ENCODE data around the gene FRMD6. TPM values are rescaled to one million over a fixed set of nuclear protein-coding genes. Genes with fewer than 3 reads are reported as not detected.

FRMD6 gene
- total RNA-seq, 2 donors from 2014 or later, result 12.1 to 14.8 TPM

DNA sequence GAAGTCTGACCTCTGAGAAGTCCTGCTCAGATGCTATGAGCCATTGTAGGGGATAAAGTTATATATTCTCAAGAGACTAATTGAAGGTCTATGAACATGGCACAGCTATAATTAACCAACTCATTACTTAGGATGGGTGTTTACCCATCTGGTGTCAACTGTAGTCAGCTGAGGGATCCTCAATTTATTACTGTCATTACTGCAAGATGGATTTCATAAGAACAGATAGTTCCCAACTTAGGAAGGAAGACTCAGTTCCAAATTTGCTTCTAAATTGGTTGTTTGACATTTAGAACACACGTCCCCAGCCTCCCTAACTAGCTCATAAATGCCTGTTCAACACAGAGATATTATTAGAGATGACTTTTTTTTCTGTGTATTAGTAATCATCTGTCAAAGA is 81.4 kb downstream of the FRMD6 start:
- no peak overlapping the region for H3K9ac ChIP-seq (ENCODE audit: extremely low read depth, low read length, poor library complexity, severe bottlenecking)
- Mint-ChIP-seq H3K27me3 (ENCODE audit: insufficient read depth) (no peaks in the 10 kb centered on the region), H3K9me3 (no peaks in the 10 kb centered on the region), H3K36me3 (ENCODE audit: low read depth) (peaks cover 3% of the 10 kb centered on the region), H3K27ac (no peak overlapping the region), H3K4me1 (no peaks in the 10 kb centered on the region), H3K4me3 (no peak overlapping the region)
- TF ChIP-seq, protein P1, sequence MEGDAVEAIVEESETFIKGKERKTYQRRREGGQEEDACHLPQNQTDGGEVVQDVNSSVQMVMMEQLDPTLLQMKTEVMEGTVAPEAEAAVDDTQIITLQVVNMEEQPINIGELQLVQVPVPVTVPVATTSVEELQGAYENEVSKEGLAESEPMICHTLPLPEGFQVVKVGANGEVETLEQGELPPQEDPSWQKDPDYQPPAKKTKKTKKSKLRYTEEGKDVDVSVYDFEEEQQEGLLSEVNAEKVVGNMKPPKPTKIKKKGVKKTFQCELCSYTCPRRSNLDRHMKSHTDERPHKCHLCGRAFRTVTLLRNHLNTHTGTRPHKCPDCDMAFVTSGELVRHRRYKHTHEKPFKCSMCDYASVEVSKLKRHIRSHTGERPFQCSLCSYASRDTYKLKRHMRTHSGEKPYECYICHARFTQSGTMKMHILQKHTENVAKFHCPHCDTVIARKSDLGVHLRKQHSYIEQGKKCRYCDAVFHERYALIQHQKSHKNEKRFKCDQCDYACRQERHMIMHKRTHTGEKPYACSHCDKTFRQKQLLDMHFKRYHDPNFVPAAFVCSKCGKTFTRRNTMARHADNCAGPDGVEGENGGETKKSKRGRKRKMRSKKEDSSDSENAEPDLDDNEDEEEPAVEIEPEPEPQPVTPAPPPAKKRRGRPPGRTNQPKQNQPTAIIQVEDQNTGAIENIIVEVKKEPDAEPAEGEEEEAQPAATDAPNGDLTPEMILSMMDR (conservative IDR thresholded peaks at IDR 0.05), result no peak
- no peaks in the 10 kb centered on the region for H3K4me1 ChIP-seq (ENCODE audit: control insufficient read depth, insufficient read depth, low read length)
- H3K27ac ChIP-seq (ENCODE audit: low read depth, low read length), result no peak overlapping the region
- no peaks in the 10 kb centered on the region for H3K27me3 ChIP-seq (ENCODE audit: control insufficient read depth, insufficient read depth, low read length, poor library complexity, severe bottlenecking)
- peaks cover 14% of the 10 kb centered on the region for H3K36me3 ChIP-seq (ENCODE audit: control insufficient read depth, insufficient read depth, low read length)
- H3K9me3 ChIP-seq (ENCODE audit: control insufficient read depth, low read length), result no peaks in the 10 kb centered on the region
- no peak for DNase-seq
- 80% methylated on average over 1 of the region's 1 CpG; no CpG with 5 or more reads in 1 of the 2 experiments for WGBS, 2 experiments (ENCODE audit: insufficient coverage in 1 of 2, insufficient read length in 1 of 2)
- no peak overlapping the region for H3K4me3 ChIP-seq (ENCODE audit: low read length)

- H3K27me3 ChIP-seq (ENCODE audit: control insufficient read depth, insufficient read depth, low read length, poor library complexity, severe bottlenecking), result no peaks in the 10 kb centered on the region
- H3K4me3 ChIP-seq (ENCODE audit: low read length), result no peak overlapping the region
- H3K4me1 ChIP-seq (ENCODE audit: control insufficient read depth, insufficient read depth, low read length), result no peaks in the 10 kb centered on the region
- Mint-ChIP-seq H3K4me1 (no peaks in the 10 kb centered on the region), H3K27ac (no peak overlapping the region), H3K9me3 (no peaks in the 10 kb centered on the region), H3K27me3 (ENCODE audit: insufficient read depth) (no peaks in the 10 kb centered on the region), H3K36me3 (ENCODE audit: low read depth) (no peaks in the 10 kb centered on the region), H3K4me3 (no peak overlapping the region)
- DNase-seq, result no peak
- no peaks in the 10 kb centered on the region for H3K9me3 ChIP-seq (ENCODE audit: control insufficient read depth, low read length)
- WGBS, 2 experiments (ENCODE audit: insufficient coverage in 1 of 2, insufficient read length in 1 of 2), result 95% methylated on average over 3 to 4 of the region's 4 CpGs
- H3K36me3 ChIP-seq (ENCODE audit: control insufficient read depth, insufficient read depth, low read length), result no peaks in the 10 kb centered on the region
- TF ChIP-seq, protein P1 (conservative IDR thresholded peaks at IDR 0.05), result no peak
- no peak overlapping the region for H3K27ac ChIP-seq (ENCODE audit: low read depth, low read length)
- no peak overlapping the region for H3K9ac ChIP-seq (ENCODE audit: extremely low read depth, low read length, poor library complexity, severe bottlenecking)
These were observed 84.1 kb downstream of the FRMD6 start for GRCh38 chr14:51735851-51736250.

DNA sequence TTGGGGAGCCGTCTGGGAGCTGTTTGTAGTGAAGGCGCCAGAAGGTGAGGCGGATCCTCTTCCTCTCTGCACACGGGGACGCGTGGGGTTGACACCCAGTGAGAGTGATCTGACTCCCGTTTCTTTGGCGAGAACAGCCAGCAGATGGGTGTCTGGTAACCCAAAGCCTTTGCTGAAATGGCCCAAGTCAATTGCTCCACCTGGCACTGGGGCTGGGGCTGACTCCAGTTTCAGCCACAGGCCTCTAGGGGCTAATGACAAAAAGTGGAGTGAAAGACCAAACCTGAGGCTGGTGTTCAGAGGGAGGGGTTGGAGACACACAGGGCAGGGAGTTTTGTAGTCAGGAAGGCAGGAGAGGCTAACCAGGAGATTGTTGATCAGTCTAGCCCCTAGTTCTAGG is 87.0 kb downstream of the FRMD6 start:
- no peak overlapping the region for H3K9ac ChIP-seq (ENCODE audit: extremely low read depth, low read length, poor library complexity, severe bottlenecking)
- no peaks in the 10 kb centered on the region for H3K27me3 ChIP-seq (ENCODE audit: control insufficient read depth, insufficient read depth, low read length, poor library complexity, severe bottlenecking)
- H3K9me3 ChIP-seq (ENCODE audit: control insufficient read depth, low read length), result no peaks in the 10 kb centered on the region
- DNase-seq, result peak; percentile 89
- Mint-ChIP-seq H3K9me3 (no peaks in the 10 kb centered on the region), H3K27me3 (ENCODE audit: insufficient read depth) (no peaks in the 10 kb centered on the region), H3K36me3 (ENCODE audit: low read depth) (no peaks in the 10 kb centered on the region), H3K4me1 (no peaks in the 10 kb centered on the region), H3K4me3 (no peak overlapping the region), H3K27ac (no peak overlapping the region)
- TF ChIP-seq, protein P1 (conservative IDR thresholded peaks at IDR 0.05), result peak; percentile 67
- H3K4me3 ChIP-seq (ENCODE audit: low read length), result no peak overlapping the region
- no peak overlapping the region for H3K27ac ChIP-seq (ENCODE audit: low read depth, low read length)
- H3K36me3 ChIP-seq (ENCODE audit: control insufficient read depth, insufficient read depth, low read length), result no peaks in the 10 kb centered on the region
- WGBS, 2 experiments (ENCODE audit: insufficient coverage in 1 of 2, insufficient read length in 1 of 2), result 83 to 86% methylated on average over 7 to 8 of the region's 8 CpGs
- H3K4me1 ChIP-seq (ENCODE audit: control insufficient read depth, insufficient read depth, low read length), result no peaks in the 10 kb centered on the region
